SK-N-SH treated with all-trans-retinoic acid at 6 μM for 48 hours (cell line): Measurements from ENCODE around the gene PARD3.

Source experiments
- ATAC-seq: fragments of 200-7000 bp; cut with Tn5 transposase; 3 replicates; pipeline ENCODE4 v1.9.1; 2020; ENCODE audit warnings: mild to moderate bottlenecking, moderate library complexity
- ARNTL ChIP-seq: fragments of 450-650 bp; formaldehyde crosslinking; IDR thresholded peaks from 2 replicates; pipeline ENCODE4 v1.5.0; 2020; ENCODE audit warnings: low read depth, mild to moderate bottlenecking, moderate library complexity, borderline replicate concordance
- BACH2 ChIP-seq: fragments of 250-450 bp; sonication (Bioruptor Pico); IDR thresholded peaks from 2 replicates; pipeline ENCODE4 v1.9.0; 2021; ENCODE audit warnings: mild to moderate bottlenecking, borderline replicate concordance
- CSDC2 ChIP-seq: fragments of 250-450 bp; sonication (Bioruptor Pico); IDR thresholded peaks from 2 replicates; pipeline ENCODE4 v1.5.0; 2020; ENCODE audit warnings: mild to moderate bottlenecking, moderate library complexity
- ESRRG ChIP-seq: fragments of 250-450 bp; sonication (Bioruptor Pico); IDR thresholded peaks from 2 replicates; pipeline ENCODE4 v1.6.1; 2021; ENCODE audit warnings: mild to moderate bottlenecking
- GLIS3 ChIP-seq: fragments of 250-450 bp; sonication (Bioruptor Pico); IDR thresholded peaks from 2 replicates; pipeline ENCODE4 v1.5.0; 2020; ENCODE audit warnings: mild to moderate bottlenecking, moderate library complexity
- ISL1 ChIP-seq: fragments of 250-450 bp; sonication (Bioruptor Pico); IDR thresholded peaks from 2 replicates; pipeline ENCODE4 v2.1.2; 2022; ENCODE audit warnings: mild to moderate bottlenecking, moderate library complexity
- OSR1 ChIP-seq: fragments of 250-450 bp; sonication (Bioruptor Pico); IDR thresholded peaks from 2 replicates; pipeline ENCODE4 v1.8.0; 2022; ENCODE audit warnings: moderate library complexity, mild to moderate bottlenecking, inconsistent platforms
- PPARA ChIP-seq: fragments of 250-450 bp; sonication (Bioruptor Pico); IDR thresholded peaks from 2 replicates; pipeline ENCODE4 v1.5.0; 2020; ENCODE audit warnings: mild to moderate bottlenecking, borderline replicate concordance
- RARB ChIP-seq: fragments of 250-450 bp; sonication (Bioruptor Pico); IDR thresholded peaks from 2 replicates; pipeline ENCODE4 v1.8.0; 2021; ENCODE audit warnings: mild to moderate bottlenecking, moderate library complexity
- SNAI2 ChIP-seq: fragments of 250-450 bp; sonication (Bioruptor Pico); IDR thresholded peaks from 2 replicates; pipeline ENCODE4 v1.5.0; 2020; ENCODE audit warnings: mild to moderate bottlenecking, moderate library complexity
- TCF4 ChIP-seq: fragments of 250-450 bp; sonication (Bioruptor Pico); IDR thresholded peaks from 2 replicates; pipeline ENCODE4 v1.8.0; 2021; ENCODE audit warnings: mild to moderate bottlenecking, moderate library complexity, borderline replicate concordance
- TOX ChIP-seq: fragments of 250-450 bp; sonication (Bioruptor Pico); IDR thresholded peaks from 2 replicates; pipeline ENCODE4 v1.8.0; 2021; ENCODE audit warnings: mild to moderate bottlenecking, moderate library complexity, borderline replicate concordance
- ZC3H10 ChIP-seq: fragments of 250-450 bp; sonication (Bioruptor Pico); IDR thresholded peaks from 2 replicates; pipeline ENCODE4 v1.5.1; 2021; ENCODE audit warnings: mild to moderate bottlenecking, moderate library complexity
- ZFP3 ChIP-seq: fragments of 250-450 bp; sonication (Bioruptor Pico); IDR thresholded peaks from 2 replicates; pipeline ENCODE4 v1.5.0; 2020; ENCODE audit warnings: mild to moderate bottlenecking, moderate library complexity
- ZFP30 ChIP-seq: fragments of 450-650 bp; formaldehyde crosslinking; IDR thresholded peaks from 2 replicates; pipeline ENCODE4 v1.5.0; 2022; ENCODE audit warnings: mild to moderate bottlenecking, moderate library complexity
- ZNF565 ChIP-seq: fragments of 450-650 bp; formaldehyde crosslinking; conservative IDR thresholded peaks from 2 replicates; pipeline ENCODE4 v1.5.0; 2020; ENCODE audit warnings: low read depth, mild to moderate bottlenecking, moderate library complexity
- ZNF70 ChIP-seq: fragments of 450-650 bp; formaldehyde crosslinking; IDR thresholded peaks from 2 replicates; pipeline ENCODE4 v1.5.0; 2020; ENCODE audit warnings: mild to moderate bottlenecking, moderate library complexity
- ZNF8 ChIP-seq: fragments of 450-650 bp; formaldehyde crosslinking; IDR thresholded peaks from 2 replicates; pipeline ENCODE4 v1.5.0; 2020; ENCODE audit warnings: mild to moderate bottlenecking, moderate library complexity
- TF ChIP-seq, protein P1 (sequence below): fragments of 250-450 bp; sonication (Bioruptor Pico); IDR thresholded peaks from 2 replicates; pipeline ENCODE4 v1.5.1; 2020; ENCODE audit warnings: low read depth, mild to moderate bottlenecking, moderate library complexity
- TF ChIP-seq, protein P2 (sequence below): fragments of 250-450 bp; sonication (Bioruptor Pico); IDR thresholded peaks from 2 replicates; pipeline ENCODE4 v1.5.1; 2021; ENCODE audit warnings: mild to moderate bottlenecking, moderate library complexity
- TF ChIP-seq, protein P3 (sequence below): fragments of 250-450 bp; sonication (Bioruptor Pico); IDR thresholded peaks from 2 replicates; pipeline ENCODE4 v1.8.0; 2021; ENCODE audit warnings: low read depth, mild to moderate bottlenecking, moderate library complexity, borderline replicate concordance
- TF ChIP-seq, protein P4 (sequence below): fragments of 250-450 bp; sonication (Bioruptor Pico); IDR thresholded peaks from 2 replicates; pipeline ENCODE4 v1.5.0; 2020; ENCODE audit warnings: mild to moderate bottlenecking, moderate library complexity

The PARD3 gene

DNA sequence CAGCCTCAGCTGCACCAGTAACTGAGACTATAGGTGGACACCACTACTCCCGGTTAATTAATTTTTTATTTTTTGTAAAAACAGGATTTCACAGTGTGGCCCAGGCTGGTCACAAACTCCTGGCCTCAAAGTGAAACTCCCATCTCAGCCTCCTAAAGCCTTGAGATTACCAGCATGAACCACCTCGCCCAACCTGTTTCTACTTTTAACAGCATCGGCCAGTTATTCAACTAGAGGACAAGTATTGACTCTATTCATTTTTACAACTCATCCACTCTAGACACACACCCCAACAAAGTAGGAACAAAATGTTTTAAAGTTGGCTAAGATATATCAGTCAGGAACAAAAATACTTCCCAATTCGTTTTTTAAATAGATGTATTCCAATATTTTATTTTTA, 334.8 kb downstream of the PARD3 start:
- TF ChIP-seq, protein P1, sequence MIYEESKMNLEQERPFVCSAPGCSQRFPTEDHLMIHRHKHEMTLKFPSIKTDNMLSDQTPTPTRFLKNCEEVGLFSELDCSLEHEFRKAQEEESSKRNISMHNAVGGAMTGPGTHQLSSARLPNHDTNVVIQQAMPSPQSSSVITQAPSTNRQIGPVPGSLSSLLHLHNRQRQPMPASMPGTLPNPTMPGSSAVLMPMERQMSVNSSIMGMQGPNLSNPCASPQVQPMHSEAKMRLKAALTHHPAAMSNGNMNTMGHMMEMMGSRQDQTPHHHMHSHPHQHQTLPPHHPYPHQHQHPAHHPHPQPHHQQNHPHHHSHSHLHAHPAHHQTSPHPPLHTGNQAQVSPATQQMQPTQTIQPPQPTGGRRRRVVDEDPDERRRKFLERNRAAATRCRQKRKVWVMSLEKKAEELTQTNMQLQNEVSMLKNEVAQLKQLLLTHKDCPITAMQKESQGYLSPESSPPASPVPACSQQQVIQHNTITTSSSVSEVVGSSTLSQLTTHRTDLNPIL (CRISPR knock-in tag), result no peak
- no peak for TF ChIP-seq ZC3H10 (CRISPR knock-in tag)
- no peak for TF ChIP-seq TCF4
- no peak for TF ChIP-seq CSDC2
- no peak for TF ChIP-seq ZFP3 (CRISPR knock-in tag)
- no peak for TF ChIP-seq BACH2 (CRISPR knock-in tag)
- TF ChIP-seq, protein P2, sequence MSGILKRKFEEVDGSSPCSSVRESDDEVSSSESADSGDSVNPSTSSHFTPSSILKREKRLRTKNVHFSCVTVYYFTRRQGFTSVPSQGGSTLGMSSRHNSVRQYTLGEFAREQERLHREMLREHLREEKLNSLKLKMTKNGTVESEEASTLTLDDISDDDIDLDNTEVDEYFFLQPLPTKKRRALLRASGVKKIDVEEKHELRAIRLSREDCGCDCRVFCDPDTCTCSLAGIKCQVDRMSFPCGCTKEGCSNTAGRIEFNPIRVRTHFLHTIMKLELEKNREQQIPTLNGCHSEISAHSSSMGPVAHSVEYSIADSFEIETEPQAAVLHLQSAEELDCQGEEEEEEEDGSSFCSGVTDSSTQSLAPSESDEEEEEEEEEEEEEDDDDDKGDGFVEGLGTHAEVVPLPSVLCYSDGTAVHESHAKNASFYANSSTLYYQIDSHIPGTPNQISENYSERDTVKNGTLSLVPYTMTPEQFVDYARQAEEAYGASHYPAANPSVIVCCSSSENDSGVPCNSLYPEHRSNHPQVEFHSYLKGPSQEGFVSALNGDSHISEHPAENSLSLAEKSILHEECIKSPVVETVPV (CRISPR knock-in tag), result no peak
- TF ChIP-seq ZNF8, result no peak
- no peak for TF ChIP-seq ZNF565 (CRISPR knock-in tag)
- no peak for TF ChIP-seq PPARA (CRISPR knock-in tag)
- TF ChIP-seq ISL1 (CRISPR knock-in tag), result no peak
- no peak for TF ChIP-seq OSR1 (CRISPR knock-in tag)
- TF ChIP-seq GLIS3, result no peak
- TF ChIP-seq TOX, result no peak
- TF ChIP-seq, protein P3, sequence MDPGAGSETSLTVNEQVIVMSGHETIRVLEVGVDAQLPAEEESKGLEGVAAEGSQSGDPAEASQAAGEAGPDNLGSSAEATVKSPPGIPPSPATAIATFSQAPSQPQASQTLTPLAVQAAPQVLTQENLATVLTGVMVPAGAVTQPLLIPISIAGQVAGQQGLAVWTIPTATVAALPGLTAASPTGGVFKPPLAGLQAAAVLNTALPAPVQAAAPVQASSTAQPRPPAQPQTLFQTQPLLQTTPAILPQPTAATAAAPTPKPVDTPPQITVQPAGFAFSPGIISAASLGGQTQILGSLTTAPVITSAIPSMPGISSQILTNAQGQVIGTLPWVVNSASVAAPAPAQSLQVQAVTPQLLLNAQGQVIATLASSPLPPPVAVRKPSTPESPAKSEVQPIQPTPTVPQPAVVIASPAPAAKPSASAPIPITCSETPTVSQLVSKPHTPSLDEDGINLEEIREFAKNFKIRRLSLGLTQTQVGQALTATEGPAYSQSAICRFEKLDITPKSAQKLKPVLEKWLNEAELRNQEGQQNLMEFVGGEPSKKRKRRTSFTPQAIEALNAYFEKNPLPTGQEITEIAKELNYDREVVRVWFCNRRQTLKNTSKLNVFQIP (CRISPR knock-in tag), result no peak
- no peak for TF ChIP-seq ESRRG (CRISPR knock-in tag)
- no peak for TF ChIP-seq SNAI2
- TF ChIP-seq, protein P4, sequence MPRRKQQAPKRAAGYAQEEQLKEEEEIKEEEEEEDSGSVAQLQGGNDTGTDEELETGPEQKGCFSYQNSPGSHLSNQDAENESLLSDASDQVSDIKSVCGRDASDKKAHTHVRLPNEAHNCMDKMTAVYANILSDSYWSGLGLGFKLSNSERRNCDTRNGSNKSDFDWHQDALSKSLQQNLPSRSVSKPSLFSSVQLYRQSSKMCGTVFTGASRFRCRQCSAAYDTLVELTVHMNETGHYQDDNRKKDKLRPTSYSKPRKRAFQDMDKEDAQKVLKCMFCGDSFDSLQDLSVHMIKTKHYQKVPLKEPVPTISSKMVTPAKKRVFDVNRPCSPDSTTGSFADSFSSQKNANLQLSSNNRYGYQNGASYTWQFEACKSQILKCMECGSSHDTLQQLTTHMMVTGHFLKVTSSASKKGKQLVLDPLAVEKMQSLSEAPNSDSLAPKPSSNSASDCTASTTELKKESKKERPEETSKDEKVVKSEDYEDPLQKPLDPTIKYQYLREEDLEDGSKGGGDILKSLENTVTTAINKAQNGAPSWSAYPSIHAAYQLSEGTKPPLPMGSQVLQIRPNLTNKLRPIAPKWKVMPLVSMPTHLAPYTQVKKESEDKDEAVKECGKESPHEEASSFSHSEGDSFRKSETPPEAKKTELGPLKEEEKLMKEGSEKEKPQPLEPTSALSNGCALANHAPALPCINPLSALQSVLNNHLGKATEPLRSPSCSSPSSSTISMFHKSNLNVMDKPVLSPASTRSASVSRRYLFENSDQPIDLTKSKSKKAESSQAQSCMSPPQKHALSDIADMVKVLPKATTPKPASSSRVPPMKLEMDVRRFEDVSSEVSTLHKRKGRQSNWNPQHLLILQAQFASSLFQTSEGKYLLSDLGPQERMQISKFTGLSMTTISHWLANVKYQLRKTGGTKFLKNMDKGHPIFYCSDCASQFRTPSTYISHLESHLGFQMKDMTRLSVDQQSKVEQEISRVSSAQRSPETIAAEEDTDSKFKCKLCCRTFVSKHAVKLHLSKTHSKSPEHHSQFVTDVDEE, result no peak
- TF ChIP-seq ZNF70 (CRISPR knock-in tag), result no peak
- TF ChIP-seq ARNTL (CRISPR knock-in tag), result no peak
- no peak for ATAC-seq

DNA sequence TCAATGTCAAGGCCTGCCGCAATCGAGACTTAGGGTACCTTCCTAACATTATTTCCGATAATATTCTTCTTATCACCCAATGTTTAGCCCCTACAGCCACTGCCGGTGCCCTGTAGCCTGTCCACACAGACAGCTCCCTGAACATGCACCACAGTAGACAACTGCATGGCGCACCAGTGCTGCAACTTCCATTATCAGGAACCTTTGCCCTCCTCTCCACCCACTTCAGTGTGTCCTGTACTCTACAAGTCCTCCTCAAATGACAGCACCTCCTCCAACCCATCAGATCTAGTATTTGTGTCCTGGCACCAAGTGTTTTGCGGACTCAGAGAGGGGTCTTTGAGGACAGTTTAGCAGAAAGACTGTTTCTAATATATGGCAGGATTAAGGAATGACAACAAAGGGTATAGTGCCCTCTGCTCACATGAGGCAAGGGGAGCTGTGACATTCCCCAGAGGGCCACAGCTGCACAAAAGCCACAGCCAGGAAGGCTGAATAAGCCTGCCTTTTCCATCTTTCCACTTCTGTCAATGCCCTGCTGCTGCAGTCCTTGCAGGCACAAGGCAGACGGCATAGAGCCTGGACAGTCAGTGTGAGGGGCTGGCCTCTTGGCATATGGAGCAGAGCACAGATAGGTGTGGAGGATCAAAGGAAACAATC, 335.4 kb downstream of the PARD3 start:
- ATAC-seq, result no peak
- TF ChIP-seq ZNF565 (CRISPR knock-in tag), result no peak
- TF ChIP-seq, protein P2 (CRISPR knock-in tag), result no peak
- TF ChIP-seq TCF4, result no peak

DNA sequence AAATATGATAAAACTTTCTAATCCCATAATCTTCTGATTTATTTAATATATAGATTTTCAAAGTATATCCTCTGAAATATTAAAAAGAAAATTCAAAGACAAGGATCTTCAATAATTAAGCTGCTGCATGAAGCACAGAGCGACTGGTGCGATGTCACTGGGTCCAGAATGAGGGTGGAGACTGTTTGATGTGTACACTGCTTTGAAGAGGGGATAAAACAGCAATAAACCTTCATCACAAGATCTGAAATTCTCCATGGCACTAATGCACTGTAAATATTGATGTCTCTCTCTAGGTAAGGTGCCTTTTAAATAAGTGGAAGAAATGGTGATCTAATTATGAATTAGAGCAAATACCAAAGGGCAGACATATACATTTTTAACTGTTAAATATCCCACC, 337.8 kb downstream of the PARD3 start:
- no peak for ATAC-seq
- TF ChIP-seq SNAI2 (no peak), TOX (no peak), ISL1 (CRISPR knock-in tag) (no peak), OSR1 (CRISPR knock-in tag) (no peak), ARNTL (CRISPR knock-in tag) (no peak), ZNF565 (CRISPR knock-in tag) (no peak), TCF4 (no peak), ZFP30 (no peak), GLIS3 (no peak), RARB (no peak), ZNF8 (no peak), ZNF70 (CRISPR knock-in tag) (no peak)
- TF ChIP-seq, protein P4, result no peak
- TF ChIP-seq, protein P1 (CRISPR knock-in tag), result no peak
